Inferior parietal cortex (tissue), 1 donor: ENCODE results near the gene LGR5.

Experiments used
- DNase-seq: peaks from one replicate; pipeline ENCODE4 v3.0.0-alpha.2; 2016; ENCODE audit errors: extremely low spot score

The LGR5 gene

DNA sequence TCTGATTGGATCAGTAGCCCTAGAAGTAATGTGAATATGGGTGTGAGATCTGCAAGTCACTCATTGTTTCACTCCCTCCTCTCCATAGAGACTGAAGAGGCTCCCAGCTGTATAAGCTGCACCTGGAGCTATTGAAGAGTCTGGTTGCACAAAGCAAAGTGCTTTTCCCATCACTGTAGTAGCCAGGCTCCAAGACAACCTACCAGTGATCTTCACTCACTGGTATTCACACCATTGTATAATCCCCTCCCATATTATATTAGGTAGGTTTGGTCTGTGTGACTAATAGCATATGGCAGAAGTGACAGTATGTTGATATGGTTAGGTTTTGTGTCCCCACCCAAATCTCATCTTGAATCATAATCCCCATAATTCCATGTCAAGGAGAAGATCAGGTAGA lies 159.6 kb downstream of the LGR5 start:
- no peak for DNase-seq

DNA sequence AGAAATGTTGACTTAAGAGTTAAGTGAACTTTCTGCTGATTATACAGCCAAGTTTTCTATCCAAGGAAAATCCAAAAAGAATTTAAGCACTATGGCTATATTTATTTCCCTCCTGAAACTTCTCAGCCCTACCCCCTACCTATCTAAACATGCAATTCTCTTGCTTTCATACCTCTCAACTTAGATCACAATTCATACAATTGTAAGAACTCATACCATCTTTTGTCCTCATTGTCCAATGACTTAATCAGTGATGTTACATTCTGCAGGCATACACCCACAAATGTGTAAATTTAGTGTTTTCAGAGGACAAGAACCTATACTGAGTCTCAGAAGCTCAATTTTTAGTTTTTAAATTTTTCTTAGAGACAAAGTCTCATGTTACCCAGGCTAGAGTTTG lies 161.9 kb downstream of the LGR5 start:
- DNase-seq, result no peak

DNA sequence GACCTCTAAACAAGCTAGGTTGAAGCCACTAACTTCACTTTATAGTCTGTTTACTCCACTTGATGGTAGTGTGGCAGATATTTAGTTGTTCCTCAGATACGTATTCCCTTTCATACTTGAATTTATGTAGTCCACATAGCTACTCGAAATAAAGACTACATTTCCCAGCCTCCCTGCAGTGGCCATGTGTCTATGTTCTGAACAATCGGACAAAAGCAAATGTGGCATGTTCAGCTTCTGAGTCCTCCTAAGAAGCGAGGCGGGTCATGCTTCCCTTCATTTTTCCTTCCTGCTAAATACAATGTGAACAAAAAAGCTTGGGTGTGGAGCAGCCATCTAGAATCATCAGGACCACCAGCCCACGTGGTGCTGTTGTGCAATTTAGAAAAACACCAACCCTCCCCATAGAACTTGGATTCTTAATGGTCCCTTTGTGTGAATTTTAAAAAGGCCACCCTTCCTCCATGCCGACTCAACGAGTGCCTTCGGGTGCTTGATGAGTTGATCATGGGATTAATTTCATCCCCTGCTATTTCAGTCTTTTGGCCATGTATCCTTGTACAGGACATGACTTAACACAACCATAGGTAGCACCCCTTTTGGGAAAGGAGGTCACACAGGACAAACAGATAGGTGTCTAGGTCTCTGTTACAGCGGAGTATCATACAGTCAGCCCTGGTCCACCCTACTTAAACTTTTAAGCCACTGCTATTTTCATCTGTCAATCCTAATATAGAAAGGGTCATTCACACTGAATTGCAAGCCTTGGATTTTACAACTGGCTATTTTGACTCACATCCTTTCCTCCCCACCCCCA lies 163.4 kb downstream of the LGR5 start:
- no peak for DNase-seq

DNA sequence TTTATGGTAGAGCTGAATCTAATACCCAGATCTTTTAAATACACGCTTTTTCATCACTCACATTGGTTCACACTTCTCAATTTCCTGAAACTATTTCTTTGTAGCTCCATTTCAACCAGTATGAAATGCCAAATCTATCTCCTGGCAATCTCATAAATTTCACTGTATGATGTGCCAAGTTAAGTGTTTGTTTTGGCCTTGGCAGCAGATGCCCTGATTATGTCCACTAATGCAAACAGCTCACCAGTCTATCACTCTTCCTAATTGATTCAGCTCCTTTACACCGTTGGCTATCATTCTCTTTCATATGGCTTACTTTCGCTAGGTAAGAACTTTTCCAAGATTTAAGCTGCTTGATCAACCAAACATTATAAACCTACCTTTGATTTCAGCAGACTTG lies 165.4 kb downstream of the LGR5 start:
- DNase-seq, result no peak

DNA sequence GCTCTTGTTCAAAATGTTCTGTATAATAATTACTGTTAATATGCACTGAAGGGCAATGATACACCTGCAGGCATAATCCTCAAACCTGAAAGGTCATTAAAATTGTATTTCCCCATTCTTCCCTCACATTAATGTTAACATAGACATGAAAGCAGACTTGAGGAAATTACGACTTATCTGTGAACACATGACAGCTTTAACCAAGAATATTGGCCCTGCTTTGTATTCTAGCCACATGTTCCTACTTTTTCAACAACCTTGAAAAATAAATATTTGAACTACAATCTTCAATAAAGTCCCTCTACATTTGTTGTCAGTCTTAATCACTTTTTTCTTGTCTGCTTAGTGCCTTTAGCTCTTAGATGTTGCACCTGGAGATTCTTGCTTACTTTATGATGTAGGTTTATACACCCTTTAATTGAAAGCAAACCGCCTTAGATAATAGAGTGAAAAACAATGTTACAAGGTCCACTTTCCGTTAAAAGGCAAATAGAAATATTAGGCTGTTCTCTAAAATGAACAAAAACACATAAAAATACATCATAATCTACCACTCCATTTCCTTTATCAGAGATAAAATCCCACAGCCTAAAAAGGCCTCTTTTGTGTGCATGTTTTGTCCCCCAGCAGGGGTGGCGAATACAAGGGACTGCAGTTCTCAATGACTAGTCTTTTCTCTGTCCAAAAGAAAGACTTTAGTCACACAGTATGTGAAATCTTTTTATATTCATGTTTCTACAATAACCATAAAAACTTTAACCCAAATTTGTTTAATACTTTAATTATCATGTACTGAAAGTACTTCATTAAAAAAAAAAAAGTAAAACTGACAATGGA lies 168.1 kb downstream of the LGR5 start:
- DNase-seq, result peak; percentile 45

DNA sequence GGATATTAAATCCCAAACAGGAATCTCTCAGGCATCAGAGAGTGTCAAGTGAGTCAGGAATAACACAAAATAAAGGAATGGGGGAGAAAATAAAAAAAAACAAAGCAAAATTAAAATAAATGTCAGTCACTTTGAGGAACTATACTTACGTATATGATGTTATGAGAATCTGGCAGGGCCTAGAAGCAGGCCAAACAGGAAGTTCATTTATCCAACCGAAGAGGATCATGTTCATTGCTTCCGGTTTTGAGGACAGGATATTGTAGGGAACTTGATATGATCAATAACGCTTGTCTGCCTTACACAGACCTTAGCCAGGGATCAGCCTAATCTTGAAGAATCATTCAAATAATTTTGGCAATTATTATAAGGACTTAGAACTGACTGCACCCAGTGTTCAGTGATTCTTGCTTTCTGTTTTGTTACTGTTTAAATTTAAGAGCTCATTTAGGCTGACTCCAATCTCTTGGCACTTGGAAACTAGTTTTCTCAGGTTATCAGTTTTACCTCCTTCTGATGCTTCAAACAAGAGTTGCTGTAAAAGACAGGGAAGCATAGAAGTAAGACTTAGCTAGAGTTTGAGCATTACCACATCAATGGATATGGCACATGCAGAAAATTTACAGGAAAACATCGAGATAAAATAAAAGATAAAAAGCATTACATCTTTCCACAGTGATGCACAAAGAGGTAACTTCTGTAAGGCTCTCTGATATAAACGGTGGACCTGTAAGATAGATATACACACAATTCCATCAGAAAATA lies 170.6 kb downstream of the LGR5 start:
- no peak for DNase-seq

DNA sequence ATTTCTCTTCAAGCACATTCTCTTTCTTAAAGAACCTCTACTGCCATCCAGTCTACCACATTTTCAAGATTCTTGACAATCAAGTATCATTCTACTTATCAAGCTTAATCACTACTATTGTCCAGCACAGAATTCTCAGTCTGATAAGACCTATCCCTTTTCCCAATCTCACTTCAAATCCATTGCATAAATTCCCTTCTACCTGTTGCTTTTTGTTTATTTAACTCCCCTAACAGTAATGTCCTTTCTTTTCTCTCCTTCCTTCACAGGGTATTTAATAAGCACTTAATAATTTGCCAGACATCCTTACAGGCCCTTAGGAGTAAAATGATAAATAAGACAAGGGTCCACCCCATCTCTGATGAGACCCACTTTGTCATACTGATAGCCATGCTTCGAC lies 182.3 kb downstream of the LGR5 start:
- DNase-seq, result no peak

DNA sequence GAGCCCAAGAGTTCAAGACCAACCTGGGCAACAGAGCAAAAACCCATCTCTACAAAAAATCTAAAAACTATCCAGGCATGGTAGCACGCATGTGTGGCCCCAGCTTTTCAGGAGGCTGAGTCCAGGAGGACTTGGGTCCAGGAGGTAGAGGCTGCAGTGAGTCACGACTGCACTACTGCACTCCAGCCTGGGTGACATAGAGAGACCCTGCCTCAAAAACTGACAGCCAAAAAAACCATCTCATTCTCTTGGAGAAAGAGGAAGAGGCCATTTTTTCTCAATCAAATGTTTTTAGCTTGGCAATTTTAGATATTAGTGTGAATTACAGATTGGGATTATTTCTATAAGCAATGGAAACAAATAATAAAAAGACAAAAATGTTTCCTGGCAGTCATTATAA lies 185.9 kb downstream of the LGR5 start:
- DNase-seq, result no peak

DNA sequence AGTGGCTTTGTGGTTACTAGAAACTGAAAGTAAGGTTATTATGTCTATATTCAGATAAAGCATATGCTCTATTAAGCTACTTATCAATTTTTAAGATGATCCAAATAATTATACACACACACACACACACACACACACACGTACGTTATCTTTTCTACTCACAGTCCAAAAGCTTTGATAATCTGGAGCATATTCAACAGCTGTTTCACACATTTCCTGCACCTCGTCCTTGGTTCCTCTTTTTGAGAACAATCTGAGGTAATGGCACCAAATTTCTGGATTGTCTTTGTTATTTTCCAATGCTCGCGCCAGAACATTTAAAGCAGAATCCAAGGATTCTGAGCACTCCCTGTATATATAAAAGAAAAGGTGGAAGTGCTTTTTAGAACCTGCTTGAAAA lies 186.5 kb downstream of the LGR5 start:
- no peak for DNase-seq

DNA sequence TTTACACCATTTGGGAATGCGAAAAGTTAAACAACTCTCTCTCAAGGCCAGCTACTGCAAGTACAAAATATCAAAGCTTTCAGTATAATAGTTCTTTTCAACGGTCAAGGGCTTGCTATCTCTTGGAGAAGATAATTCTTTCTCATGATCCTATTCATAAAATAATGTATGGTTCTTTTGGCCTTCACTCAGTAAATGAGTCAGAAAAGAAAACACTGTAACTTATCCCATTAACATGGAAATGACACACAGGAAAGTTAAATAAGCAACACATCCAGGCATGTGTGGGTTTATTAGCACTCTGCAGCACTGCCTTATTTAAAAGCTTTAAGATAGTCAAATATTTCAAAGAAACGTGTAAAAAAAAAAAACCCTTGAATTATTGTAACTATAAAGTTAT lies 187.2 kb downstream of the LGR5 start:
- no peak for DNase-seq

DNA sequence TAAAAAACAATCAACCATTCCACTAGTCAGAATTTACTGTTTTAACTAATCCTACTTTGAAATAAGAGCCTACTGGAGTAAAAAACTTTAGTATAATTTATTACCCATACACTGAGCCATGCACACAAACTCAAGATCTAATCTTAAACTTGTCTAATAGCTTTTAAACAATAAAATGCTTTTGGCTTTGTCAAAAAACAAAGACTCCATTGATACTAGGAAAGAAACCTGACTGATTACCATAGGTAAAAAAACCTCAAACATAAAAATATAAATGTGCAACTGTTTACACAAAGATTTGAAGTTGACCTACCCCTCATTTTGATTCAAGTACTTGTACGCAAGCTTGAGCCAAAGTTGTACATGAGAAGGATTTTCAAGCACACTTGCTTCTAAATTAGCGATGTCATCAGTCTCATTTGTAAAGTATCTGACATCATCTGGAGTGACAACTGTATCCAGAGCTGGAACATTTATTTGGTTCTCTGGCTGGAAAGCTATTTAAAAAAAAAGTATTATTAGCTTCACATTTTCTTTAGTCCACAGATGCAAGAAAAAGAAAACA lies 187.9 kb downstream of the LGR5 start:
- DNase-seq, result no peak
